ENCODE measurements around the gene CBARP. TPM values are rescaled to one million over a fixed set of nuclear protein-coding genes. Genes with fewer than 3 reads are reported as not detected.
A peak's percentile ranks its signal among the peaks of the same experiment; 100 is the strongest.

CBARP gene
- total RNA-seq, 1 experiment from 2014 or later, result 28.4 TPM

GRCh38 chr19:1223018-1223855, 14.6 kb downstream of the CBARP start:
- Histone ChIP-seq H3K27me3 (ENCODE audit: insufficient read depth, low read length) (no peaks in the 10 kb centered on the region), H3T11ph (ENCODE audit: low read length) (no peak overlapping the region), H2BK15ac (ENCODE audit: low read depth, low read length) (no peak overlapping the region), H2BK120ac (ENCODE audit: low read depth, low read length, poor library complexity, severe bottlenecking) (no peak overlapping the region), H2BK20ac (ENCODE audit: low read depth, low read length, poor library complexity, severe bottlenecking) (no peak overlapping the region), H2BK12ac (ENCODE audit: insufficient read length, low read depth, low read length) (no peak overlapping the region), H4K8ac (replicated peaks; ENCODE audit: insufficient read length, low read depth, low read length) (no peak overlapping the region), H3K27ac (ENCODE audit: insufficient read length, low read depth, low read length) (no peak overlapping the region), H3K4me1 (ENCODE audit: insufficient read depth, low read length) (no peaks in the 10 kb centered on the region), H3K14ac (ENCODE audit: insufficient read depth, low read length) (no peak overlapping the region), H3K23ac (ENCODE audit: insufficient read length, low read depth, low read length) (no peak overlapping the region), H4K91ac (ENCODE audit: insufficient read length, low read depth, low read length) (no peak overlapping the region), H4K5ac (ENCODE audit: insufficient read length, low read depth, low read length) (no peak overlapping the region), H4K20me1 (ENCODE audit: control insufficient read depth, insufficient read depth, insufficient read length) (no peaks in the 10 kb centered on the region), H3K9me3 (ENCODE audit: control insufficient read depth, low read depth, low read length) (no peaks in the 10 kb centered on the region), H3K4me2 (ENCODE audit: insufficient read depth, insufficient read length, low read length) (no peak overlapping the region), H3K4ac (ENCODE audit: low read depth, low read length) (no peak overlapping the region), H3K79me1 (ENCODE audit: insufficient read depth, low read depth, low read length, poor library complexity, severe bottlenecking) (peaks cover 4% of the 10 kb centered on the region), H3K18ac (ENCODE audit: insufficient read length, low read depth, low read length) (no peak overlapping the region), H3K23me2 (ENCODE audit: insufficient read length, low read depth, low read length, poor library complexity, severe bottlenecking) (no peaks in the 10 kb centered on the region), H2AK5ac (ENCODE audit: insufficient read length, low read length) (no peak overlapping the region), H2AFZ (ENCODE audit: low read length) (no peak overlapping the region), H3K79me2 (ENCODE audit: insufficient read depth, low read length) (no peaks in the 10 kb centered on the region), H3K9ac (ENCODE audit: extremely low read depth, insufficient read length, low read length) (no peak overlapping the region), H3K56ac (ENCODE audit: insufficient read length, low read depth, low read length) (no peak overlapping the region), H2BK5ac (ENCODE audit: insufficient read length, low read length) (no peak overlapping the region)
- no CpG with 5 or more reads among the region's 48 CpGs for WGBS (ENCODE audit: extremely low coverage, insufficient read length, low lambda C conversion rate)
- TF ChIP-seq CTCF (conservative IDR thresholded peaks at IDR 0.05), result peak; percentile 69
- H3K4me3 Mint-ChIP-seq, result no peak overlapping the region
- H3K27me3 Mint-ChIP-seq (ENCODE audit: low read depth), result no peaks in the 10 kb centered on the region
- H3K4me1 Mint-ChIP-seq, result peaks cover 0 to under 1% of the 10 kb centered on the region in 2 experiments; a peak in 1 of 4 replicates
- peak; percentile 81 for DNase-seq
- H3K27ac Mint-ChIP-seq, result peak overlapping the region in 1 of 3 experiments; percentile 77; a peak in 1 of 7 replicates
- H3K9me3 Mint-ChIP-seq, result no peaks in the 10 kb centered on the region
- H3K36me3 Mint-ChIP-seq (ENCODE audit: insufficient read depth in 1 of 3, low read depth in 3 of 3), result peaks cover 2 to 13% (median 6%) of the 10 kb centered on the region in 3 experiments; a peak in 6 of 7 replicates

Measured in H9 (cell line).